Spleen (tissue), 7 donors: ENCODE results near the gene NYNRIN.

ENCODE experiments used
- CTCF ChIP-seq, 11 experiments: fragments of 200-600 bp in 7 of 11; fragments of 450-650 bp in 4 of 11; sonication (generic) in 4 of 11; IDR thresholded peaks in 8 of 11; conservative IDR thresholded peaks in 3 of 11; 1 replicate in 7 of 11; 2 replicates in 4 of 11; pipeline versions ENCODE4 v1.4.0 to v1.8.0; 2016 to 2021; ENCODE audit warnings: antibody characterized with exemption in 11 of 11, inconsistent platforms in 4 of 11, mild to moderate bottlenecking in 1 of 11
- POLR2AphosphoS5 ChIP-seq, 3 donors: sonication (generic); formaldehyde crosslinking; IDR thresholded peaks; one replicate each; pipeline ENCODE4 v1.5.1; 2017; ENCODE audit warnings: antibody characterized with exemption in 3 of 3
- donor health status: DM: no; HTN: no; CAD: no; lungs with moderate emphysema.
- donor health status: DM: no; HTN: no; CAD: no.
- donor health status: DM: no; HTN: no; CAD: no.

- TF ChIP-seq CTCF (IDR thresholded peaks at IDR 0.05 in 8 of 11, conservative IDR thresholded peaks at IDR 0.05 in 3 of 11) (no peak), POLR2AphosphoS5 (IDR thresholded peaks at IDR 0.05) (peak; percentile 8 to 52 (median 13))
These were observed 33.7 kb downstream of the NYNRIN start for GRCh38 chr14:24432259-24433131.
